Testis (tissue), 3 donors: Measurements from ENCODE around the gene MDH2. TPM values are rescaled to one million over a fixed set of nuclear protein-coding genes. Genes with fewer than 3 reads are reported as not detected.
"Not testable (repeated sequence)": the region's sequence is repeated elsewhere in the genome, so short reads cannot be mapped to it uniquely, and the experiment has no call there.

Experiments
- DNase-seq: peaks from one replicate; pipeline ENCODE4 v3.0.0-alpha.2; 2019
- H3K27ac ChIP-seq, 2 donors: fragments of 200-600 bp; sonication (generic); one replicate each; pipeline ENCODE4 v1.5.1; 2019
- H3K27me3 ChIP-seq: fragments of 200-600 bp; sonication (generic); one replicate; pipeline ENCODE4 v1.5.1; 2019
- H3K36me3 ChIP-seq: fragments of 200-600 bp; sonication (generic); one replicate; pipeline ENCODE4 v1.5.1; 2017; ENCODE audit warnings: low read depth; ENCODE audit errors: missing control alignments
- H3K4me1 ChIP-seq: fragments of 200-600 bp; sonication (generic); one replicate; pipeline ENCODE4 v1.5.1; 2019
- H3K4me3 ChIP-seq, 2 donors: fragments of 200-600 bp; sonication (generic); one replicate each; pipeline ENCODE4 v1.5.1; 2017 to 2019
- H3K9me3 ChIP-seq: fragments of 200-600 bp; sonication (generic); one replicate; pipeline ENCODE4 v1.5.1; 2017
- POLR2A ChIP-seq: fragments of 450-650 bp; IDR thresholded peaks from one replicate; pipeline ENCODE4 v1.6.1; 2017; ENCODE audit warnings: antibody characterized with exemption, mild to moderate bottlenecking, moderate library complexity
- WGBS, 2 donors: methylation state at CpG; one replicate each; pipeline ENCODE4 v1.1.5; 2018; 5-methylcytosine and 5-hydroxymethylcytosine counted together
- intact Hi-C: fragments of 100-400 bp; cut with DNase I; formaldehyde crosslinking; loops from one replicate; pipeline ENCODE4 v1.15.1; 2023; ENCODE audit warnings: low total_unique reads
- polyA plus RNA-seq: library from polyadenylated mRNA; stranded (reverse); fragments of 350-450 nt; fragmentation: Illumina TruSeq; extraction: RNeasy Lipid Tissue Mini Kit (QIAGEN cat#74804); gene quantifications from one replicate; pipeline ENCODE4 v1.2.3, GENCODE V29; 2014; ENCODE audit warnings: low read depth, low replicate concordance; ENCODE audit not compliant: insufficient read depth
- total RNA-seq, 2 donors: library from RNA; depleted of rRNA; stranded (reverse); fragments of >200 nt; gene quantifications; one replicate each; pipeline ENCODE4 v1.2.3, GENCODE V29; 2016
- TF ChIP-seq, protein P1 (sequence below), 3 experiments: fragments of 450-650 bp in 2 of 3; fragments of 200-600 bp in 1 of 3; sonication (generic) in 1 of 3; IDR thresholded peaks; one replicate each; pipeline ENCODE4 v1.5.1; 2016 to 2019; ENCODE audit warnings: antibody characterized with exemption in 3 of 3, mild to moderate bottlenecking in 2 of 3, moderate library complexity in 1 of 3

Gene MDH2
- total and polyA plus RNA-seq, 3 donors from 2014 or later = 93.3 to 154 (median 102) TPM

GRCh38 chr7:76089865-76090475, 42.1 kb downstream of the MDH2 start:
- Histone ChIP-seq H3K9me3 (no peaks in the 10 kb centered on the region), H3K36me3 (no peaks in the 10 kb centered on the region), H3K27me3 (no peaks in the 10 kb centered on the region), H3K27ac (no peak overlapping the region), H3K4me3 (no peak overlapping the region), H3K4me1 (no peaks in the 10 kb centered on the region)
- 82 to 92% methylated on average over 10 of the region's 10 CpGs for WGBS, 2 donors
- DNase-seq = no peak
- intact Hi-C loops = no loop called here
- TF ChIP-seq, protein P1, sequence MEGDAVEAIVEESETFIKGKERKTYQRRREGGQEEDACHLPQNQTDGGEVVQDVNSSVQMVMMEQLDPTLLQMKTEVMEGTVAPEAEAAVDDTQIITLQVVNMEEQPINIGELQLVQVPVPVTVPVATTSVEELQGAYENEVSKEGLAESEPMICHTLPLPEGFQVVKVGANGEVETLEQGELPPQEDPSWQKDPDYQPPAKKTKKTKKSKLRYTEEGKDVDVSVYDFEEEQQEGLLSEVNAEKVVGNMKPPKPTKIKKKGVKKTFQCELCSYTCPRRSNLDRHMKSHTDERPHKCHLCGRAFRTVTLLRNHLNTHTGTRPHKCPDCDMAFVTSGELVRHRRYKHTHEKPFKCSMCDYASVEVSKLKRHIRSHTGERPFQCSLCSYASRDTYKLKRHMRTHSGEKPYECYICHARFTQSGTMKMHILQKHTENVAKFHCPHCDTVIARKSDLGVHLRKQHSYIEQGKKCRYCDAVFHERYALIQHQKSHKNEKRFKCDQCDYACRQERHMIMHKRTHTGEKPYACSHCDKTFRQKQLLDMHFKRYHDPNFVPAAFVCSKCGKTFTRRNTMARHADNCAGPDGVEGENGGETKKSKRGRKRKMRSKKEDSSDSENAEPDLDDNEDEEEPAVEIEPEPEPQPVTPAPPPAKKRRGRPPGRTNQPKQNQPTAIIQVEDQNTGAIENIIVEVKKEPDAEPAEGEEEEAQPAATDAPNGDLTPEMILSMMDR (IDR thresholded peaks at IDR 0.05) = no peak
- TF ChIP-seq POLR2A = no peak

DNA sequence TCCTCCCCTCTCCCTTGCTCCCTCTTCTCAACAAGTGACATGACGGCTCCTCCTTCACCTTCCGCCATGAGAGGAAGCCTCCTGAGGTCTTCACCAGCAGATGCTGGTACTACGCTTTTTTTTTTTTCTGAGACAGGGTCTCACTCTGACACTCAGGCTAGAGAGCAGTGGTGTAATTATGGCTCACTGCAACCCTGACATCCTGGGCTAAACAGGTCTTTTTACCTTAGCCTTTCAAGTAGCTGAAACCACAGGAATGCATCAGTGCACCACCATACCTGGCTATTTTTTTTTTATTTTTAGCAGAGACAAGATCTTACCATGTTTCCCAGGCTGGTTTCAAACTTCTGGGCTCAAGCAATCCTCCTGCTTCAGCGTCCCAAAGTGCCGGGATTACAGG, 43.6 kb downstream of the MDH2 start:
- Histone ChIP-seq H3K4me3 (no peak overlapping the region), H3K9me3 (no peaks in the 10 kb centered on the region), H3K27me3 (no peaks in the 10 kb centered on the region), H3K27ac (no peak overlapping the region), H3K4me1 (no peaks in the 10 kb centered on the region), H3K36me3 (no peaks in the 10 kb centered on the region)
- DNase-seq = no peak
- TF ChIP-seq, protein P1 (IDR thresholded peaks at IDR 0.05) = no peak
- no peak for TF ChIP-seq POLR2A
- WGBS, 2 donors = 80 to 88% methylated on average over 5 of the region's 5 CpGs
- intact Hi-C loops = no loop called here

GRCh38 chr7:76093531-76093930, 45.6 kb downstream of the MDH2 start:
- H3K4me1 ChIP-seq, DNase-seq, H3K27ac ChIP-seq, H3K9me3 ChIP-seq, H3K4me3 ChIP-seq, H3K27me3 ChIP-seq, intact Hi-C loops, H3K36me3 ChIP-seq: not testable (repeated sequence)
- WGBS, 2 donors = 88 to 92% methylated on average over 5 of the region's 5 CpGs

DNA sequence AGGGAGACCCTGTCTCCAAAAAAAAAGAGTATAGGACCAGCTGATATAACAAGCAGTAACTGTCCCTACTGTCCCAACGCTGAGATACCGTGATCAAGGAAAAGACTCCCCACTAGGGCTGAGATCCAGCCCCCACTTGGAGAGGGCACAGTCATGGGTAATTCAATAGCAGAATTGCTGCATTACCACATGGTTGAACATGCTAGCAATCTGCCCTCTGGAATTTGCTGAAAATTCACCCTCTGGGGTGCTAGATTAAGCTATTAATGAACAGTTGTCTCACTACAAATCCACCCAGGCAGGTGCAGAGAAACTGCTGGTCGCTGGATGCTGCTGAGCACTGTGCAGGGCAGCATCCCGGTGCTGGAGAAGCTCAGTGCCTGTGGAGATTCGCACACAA, 46.4 kb downstream of the MDH2 start:
- intact Hi-C loops, H3K9me3 ChIP-seq, H3K4me1 ChIP-seq, H3K27ac ChIP-seq, H3K36me3 ChIP-seq, DNase-seq, H3K27me3 ChIP-seq, H3K4me3 ChIP-seq: not testable (repeated sequence)
- 90 to 98% methylated on average over 5 of the region's 5 CpGs for WGBS, 2 donors

DNA sequence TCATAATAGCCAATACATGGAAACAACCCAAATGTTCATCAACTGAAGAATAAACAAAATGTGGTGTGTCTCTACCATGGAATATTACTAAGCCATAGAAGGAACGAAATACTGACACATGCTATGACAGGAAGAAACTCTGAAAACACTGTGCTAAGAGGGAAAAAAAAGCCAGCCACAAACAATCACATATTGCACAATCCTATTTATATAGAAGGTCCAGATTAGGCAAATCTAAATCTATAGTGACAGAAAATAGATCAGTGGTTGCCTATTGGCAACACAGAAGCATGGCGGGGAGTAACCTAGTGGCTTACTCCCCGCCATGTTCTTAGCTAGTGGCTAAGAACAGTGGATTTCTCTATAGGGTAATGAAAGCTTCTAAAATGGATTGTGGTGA, 48.0 kb downstream of the MDH2 start:
- Histone ChIP-seq H3K4me3 (no peak overlapping the region), H3K9me3 (no peaks in the 10 kb centered on the region), H3K27ac (no peak overlapping the region), H3K4me1 (no peaks in the 10 kb centered on the region), H3K27me3 (no peaks in the 10 kb centered on the region), H3K36me3 (no peaks in the 10 kb centered on the region)
- TF ChIP-seq POLR2A = no peak
- TF ChIP-seq, protein P1 (IDR thresholded peaks at IDR 0.05) = no peak
- DNase-seq = no peak
- 75 to 95% methylated on average over 3 of the region's 3 CpGs for WGBS, 2 donors
- intact Hi-C loops = no loop called here

- H3K4me3 ChIP-seq, H3K9me3 ChIP-seq, H3K27me3 ChIP-seq, DNase-seq, H3K27ac ChIP-seq, H3K36me3 ChIP-seq, H3K4me1 ChIP-seq, intact Hi-C loops: not testable (repeated sequence)
- 89 to 90% methylated on average over 12 of the region's 12 CpGs for WGBS, 2 donors
These were observed 54.0 kb downstream of the MDH2 start for GRCh38 chr7:76101693-76102437.

- H3K9me3 ChIP-seq, DNase-seq, H3K27ac ChIP-seq, H3K27me3 ChIP-seq, H3K36me3 ChIP-seq, intact Hi-C loops, H3K4me3 ChIP-seq, H3K4me1 ChIP-seq: not testable (repeated sequence)
- 98% methylated on average over 2 of the region's 2 CpGs for WGBS, 2 donors
These were observed 55.9 kb downstream of the MDH2 start for GRCh38 chr7:76103788-76104187.

GRCh38 chr7:76106130-76106529, 58.2 kb downstream of the MDH2 start:
- intact Hi-C loops, H3K4me1 ChIP-seq, DNase-seq, H3K9me3 ChIP-seq, H3K4me3 ChIP-seq, H3K36me3 ChIP-seq, H3K27me3 ChIP-seq, H3K27ac ChIP-seq: not testable (repeated sequence)
- 93 to 94% methylated on average over 6 of the region's 6 CpGs for WGBS, 2 donors
